Neural cell (in vitro differentiated cells): Measurements from ENCODE around the gene MN1. TPM values are rescaled to one million over a fixed set of nuclear protein-coding genes. Genes with fewer than 3 reads are reported as not detected.

ENCODE experiments used
- H2AFZ ChIP-seq: fragments of 200-600, 300-800 bp; sonication (generic), shearing (Covaris generic); 2 replicates; pipeline ENCODE4 v1.6.0; 2014; ENCODE audit warnings: low read depth, mild to moderate bottlenecking, antibody characterized with exemption, low read length, moderate library complexity
- H3F3A ChIP-seq: fragments of 200-600 bp; shearing (Covaris generic); 2 replicates; pipeline ENCODE4 v1.6.1; 2016; ENCODE audit warnings: mild to moderate bottlenecking, moderate library complexity, mixed read lengths, antibody characterized with exemption, low read length; ENCODE audit not compliant: insufficient read depth, poor library complexity, severe bottlenecking
- H3K27ac ChIP-seq: fragments of 200-600, 300-800 bp; sonication (generic), shearing (Covaris generic); 2 replicates; pipeline ENCODE4 v1.5.1; 2014; ENCODE audit warnings: mild to moderate bottlenecking, low read length, moderate library complexity
- H3K27me3 ChIP-seq: fragments of 300-800, 200-600 bp; sonication (generic), shearing (Covaris generic); 2 replicates; pipeline ENCODE4 v1.6.0; 2014; ENCODE audit warnings: mild to moderate bottlenecking, low read depth, low read length, moderate library complexity; ENCODE audit not compliant: insufficient read depth
- H3K36me3 ChIP-seq: fragments of 300-800, 200-600 bp; sonication (generic), shearing (Covaris generic); 2 replicates; pipeline ENCODE4 v1.5.1; 2014; ENCODE audit warnings: mild to moderate bottlenecking, antibody characterized with exemption, low read length, moderate library complexity; ENCODE audit not compliant: insufficient read depth
- H3K4me2 ChIP-seq: fragments of 300-800, 200-600 bp; sonication (generic), shearing (Covaris generic); 2 replicates; pipeline ENCODE4 v1.6.0; 2014; ENCODE audit warnings: mild to moderate bottlenecking, low read length
- H3K4me3 ChIP-seq: fragments of 300-800, 200-600 bp; sonication (generic), shearing (Covaris generic); 2 replicates; pipeline ENCODE4 v1.5.1; 2014; ENCODE audit warnings: mild to moderate bottlenecking, low read length, moderate library complexity
- H3K79me2 ChIP-seq: fragments of 200-600 bp; shearing (Covaris generic); replicated peaks from 2 replicates; pipeline ENCODE4 v1.6.0; 2014; ENCODE audit warnings: mild to moderate bottlenecking, low read length, moderate library complexity; ENCODE audit not compliant: insufficient read depth
- H3K9ac ChIP-seq: fragments of 300-800, 200-600 bp; sonication (generic), shearing (Covaris generic); 2 replicates; pipeline ENCODE4 v1.6.1; 2016; ENCODE audit warnings: mild to moderate bottlenecking, low read length, mixed read lengths
- H3K9me2 ChIP-seq: fragments of 200-600 bp; shearing (Covaris generic); 2 replicates; pipeline ENCODE4 v1.6.1; 2016; ENCODE audit warnings: mild to moderate bottlenecking, low read length, mixed read lengths; ENCODE audit not compliant: insufficient read depth
- H3K9me3 ChIP-seq: fragments of 200-600, 300-800 bp; sonication (generic), shearing (Covaris generic); 2 replicates; pipeline ENCODE4 v1.6.1; 2016; ENCODE audit warnings: mild to moderate bottlenecking, mixed run types, low read length, moderate library complexity, mixed read lengths
- H4K20me1 ChIP-seq: fragments of 200-600 bp; shearing (Covaris generic); 2 replicates; pipeline ENCODE4 v1.6.1; 2016; ENCODE audit warnings: mild to moderate bottlenecking, mixed run types; ENCODE audit not compliant: insufficient read depth
- CTCF ChIP-seq: fragments of 450-650 bp; IDR thresholded peaks from 2 replicates; pipeline ENCODE4 v1.5.1; 2014; ENCODE audit warnings: antibody characterized with exemption, mild to moderate bottlenecking, moderate library complexity; ENCODE audit not compliant: poor library complexity, severe bottlenecking
- EP300 ChIP-seq: fragments of 450-650 bp; conservative IDR thresholded peaks from 2 replicates; pipeline ENCODE4 v1.6.1; 2014; ENCODE audit warnings: antibody characterized with exemption, mild to moderate bottlenecking, moderate library complexity; ENCODE audit not compliant: poor library complexity, severe bottlenecking
- EZH2 ChIP-seq: fragments of 200-600, 300-800 bp; shearing (Covaris generic), sonication (generic); IDR thresholded peaks from 2 replicates; pipeline ENCODE4 v1.6.1; 2014; ENCODE audit warnings: antibody characterized with exemption, low read length, borderline replicate concordance, mild to moderate bottlenecking; ENCODE audit not compliant: insufficient read depth, poor library complexity, severe bottlenecking
- MXI1 ChIP-seq: fragments of 450-650 bp; conservative IDR thresholded peaks from 2 replicates; pipeline ENCODE4 v1.6.1; 2014; ENCODE audit warnings: antibody characterized with exemption, mild to moderate bottlenecking; ENCODE audit not compliant: poor library complexity, severe bottlenecking
- POLR2AphosphoS5 ChIP-seq: IDR thresholded peaks from 2 replicates; pipeline ENCODE4 v1.6.1; 2012
- RAD21 ChIP-seq: fragments of 450-650 bp; conservative IDR thresholded peaks from 2 replicates; pipeline ENCODE4 v1.6.1; 2014; ENCODE audit warnings: antibody characterized with exemption, mild to moderate bottlenecking, moderate library complexity
- REST ChIP-seq: IDR thresholded peaks from 2 replicates; pipeline ENCODE4 v1.6.1; 2012; ENCODE audit warnings: borderline replicate concordance
- SMC3 ChIP-seq: fragments of 450-650 bp; conservative IDR thresholded peaks from 2 replicates; pipeline ENCODE4 v1.6.1; 2014; ENCODE audit warnings: antibody characterized with exemption, mild to moderate bottlenecking, moderate library complexity; ENCODE audit not compliant: poor library complexity
- TAF1 ChIP-seq: IDR thresholded peaks from 2 replicates; pipeline ENCODE4 v1.6.1; 2012; ENCODE audit warnings: low read depth
- polyA plus RNA-seq: library from polyadenylated mRNA; depleted of rRNA; stranded (reverse); fragments of >200 nt; gene quantifications from 2 replicates; pipeline ENCODE4 v1.2.3, GENCODE V29; 2014

MN1 gene
- polyA plus RNA-seq, 1 donor from 2014 or later = 7.3 TPM

- Histone ChIP-seq H3K27ac (no peak overlapping the region), H3K79me2 (no peaks in the 10 kb centered on the region), H3K9ac (no peak overlapping the region), H3K4me3 (no peak overlapping the region), H4K20me1 (no peaks in the 10 kb centered on the region), H3K9me3 (no peaks in the 10 kb centered on the region), H3K9me2 (no peaks in the 10 kb centered on the region), H3F3A (no peaks in the 10 kb centered on the region), H3K36me3 (no peaks in the 10 kb centered on the region), H3K4me2 (no peak overlapping the region), H2AFZ (no peak overlapping the region), H3K27me3 (no peaks in the 10 kb centered on the region)
- TF ChIP-seq RAD21 (no peak), POLR2AphosphoS5 (no peak), TAF1 (no peak), EZH2 (no peak), MXI1 (no peak), EP300 (no peak), SMC3 (no peak), REST (no peak)
Observed at GRCh38 chr22:27816552-27816951, 15.0 kb upstream of the MN1 start.

- no peaks in the 10 kb centered on the region for H4K20me1 ChIP-seq
- no peak overlapping the region for H2AFZ ChIP-seq
- H3K4me2 ChIP-seq = no peak overlapping the region
- no peaks in the 10 kb centered on the region for H3F3A ChIP-seq
- no peaks in the 10 kb centered on the region for H3K27me3 ChIP-seq
- no peak overlapping the region for H3K27ac ChIP-seq
- no peak overlapping the region for H3K9ac ChIP-seq
- H3K4me3 ChIP-seq = no peak overlapping the region
- no peaks in the 10 kb centered on the region for H3K9me2 ChIP-seq
- no peaks in the 10 kb centered on the region for H3K79me2 ChIP-seq
- H3K9me3 ChIP-seq = no peaks in the 10 kb centered on the region
- no peaks in the 10 kb centered on the region for H3K36me3 ChIP-seq
- TF ChIP-seq POLR2AphosphoS5 = no peak
- TF ChIP-seq CTCF = no peak
- TF ChIP-seq RAD21 = no peak
- TF ChIP-seq SMC3 = no peak
- TF ChIP-seq EZH2 = no peak
Observed at GRCh38 chr22:27815826-27816530, 14.4 kb upstream of the MN1 start.
